NCI-H2227 treated with DMSO at 0.1 percent for 48 hours (cell line): ENCODE measurements around the gene CADPS2.

Experiments used
- DNase-seq: peaks from one replicate; lab custom pipeline; 2025; lab: John Stamatoyannopoulos, UW

Gene CADPS2

DNA sequence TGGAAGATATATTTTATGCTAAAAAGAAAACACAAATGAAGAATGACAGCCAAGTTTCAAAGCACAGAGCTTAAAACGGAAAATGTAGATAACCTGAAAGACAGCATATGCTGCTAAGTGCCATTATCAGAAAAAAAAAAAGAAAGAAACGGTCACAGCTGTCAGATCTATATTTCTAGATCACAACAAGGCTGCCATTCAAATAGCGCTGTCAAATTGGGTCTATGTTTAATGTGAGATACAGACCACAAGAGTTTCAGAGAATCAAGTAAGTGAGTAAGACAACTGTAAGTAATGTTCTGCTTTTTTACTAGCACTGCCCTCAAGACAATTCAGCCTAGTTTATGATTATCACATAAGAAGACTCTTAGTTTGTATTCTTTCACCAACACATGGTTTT is 117.4 kb downstream of the CADPS2 start:
- no peak for DNase-seq

DNA sequence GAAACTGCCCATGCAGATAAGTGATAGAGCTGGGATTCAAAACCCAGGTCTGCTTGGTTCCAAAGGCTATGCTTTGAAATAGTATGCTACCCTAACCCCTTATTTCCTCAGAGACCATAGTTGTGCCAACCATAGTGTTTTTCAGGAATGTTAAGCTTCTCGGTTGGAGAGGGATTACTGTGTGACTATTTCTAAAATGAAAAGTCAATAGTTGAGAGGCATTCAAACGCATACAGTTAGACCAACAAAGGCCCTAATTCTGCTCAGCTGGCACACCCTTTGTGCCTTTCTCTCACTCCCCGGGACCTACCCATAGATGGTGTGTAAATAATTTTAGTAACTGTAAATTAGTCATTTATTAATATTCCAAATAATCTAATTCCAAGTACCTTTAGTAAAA is 118.9 kb downstream of the CADPS2 start:
- DNase-seq, result no peak

DNA sequence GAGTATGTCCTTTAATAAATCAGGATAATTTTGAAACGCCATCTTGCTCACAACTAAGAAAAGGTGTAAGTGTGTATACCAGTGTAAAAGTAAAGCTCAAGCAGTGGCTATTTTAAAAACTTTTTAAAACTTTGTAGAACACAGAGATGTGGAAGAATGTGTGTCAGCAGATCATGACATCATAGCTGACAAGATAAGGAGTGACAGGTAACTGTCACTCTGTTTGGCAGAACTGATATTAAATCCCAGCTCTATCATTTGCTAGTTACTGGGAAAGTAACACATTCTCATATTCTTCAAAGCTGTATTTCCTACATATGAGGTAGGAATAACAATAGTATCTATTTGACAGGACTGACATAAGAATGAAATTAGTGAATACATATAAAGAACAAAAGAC is 119.7 kb downstream of the CADPS2 start:
- DNase-seq, result no peak

DNA sequence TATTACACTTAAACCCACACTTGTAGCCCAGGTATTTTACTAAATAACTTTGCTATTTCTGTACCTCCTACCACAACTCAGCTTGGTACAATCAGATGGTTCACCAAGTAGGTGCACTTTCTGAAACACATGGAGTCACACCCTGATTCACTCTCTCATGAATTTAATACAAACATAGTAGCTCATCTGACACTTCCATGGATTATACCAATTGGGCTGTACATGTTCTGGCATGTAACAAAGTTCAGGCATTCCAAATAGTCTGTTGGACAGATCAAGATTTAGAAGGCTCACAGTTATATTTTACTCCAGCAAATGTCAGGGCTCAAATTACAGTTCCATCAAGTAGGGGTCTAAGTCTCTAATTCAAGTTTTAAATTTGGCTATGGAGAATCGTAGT is 121.4 kb downstream of the CADPS2 start:
- no peak for DNase-seq

DNA sequence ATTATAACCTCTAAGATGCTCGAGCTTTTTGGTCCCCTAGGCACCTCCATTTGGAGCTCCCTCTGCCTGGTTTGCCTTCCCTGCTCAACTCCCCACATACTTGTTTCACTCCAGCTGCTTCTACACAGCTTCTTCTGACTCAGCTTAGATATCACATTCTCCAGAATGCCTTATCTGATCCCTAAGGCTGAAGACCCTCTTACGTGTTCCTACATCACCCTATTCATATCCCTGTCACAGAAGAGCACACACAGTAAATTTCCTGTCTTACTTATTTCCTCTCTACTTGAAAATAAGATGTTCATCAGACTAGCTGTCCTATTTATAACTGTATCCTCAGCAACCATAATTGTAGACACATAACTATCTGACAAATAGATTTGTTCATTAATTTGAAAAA is 122.2 kb downstream of the CADPS2 start:
- no peak for DNase-seq

DNA sequence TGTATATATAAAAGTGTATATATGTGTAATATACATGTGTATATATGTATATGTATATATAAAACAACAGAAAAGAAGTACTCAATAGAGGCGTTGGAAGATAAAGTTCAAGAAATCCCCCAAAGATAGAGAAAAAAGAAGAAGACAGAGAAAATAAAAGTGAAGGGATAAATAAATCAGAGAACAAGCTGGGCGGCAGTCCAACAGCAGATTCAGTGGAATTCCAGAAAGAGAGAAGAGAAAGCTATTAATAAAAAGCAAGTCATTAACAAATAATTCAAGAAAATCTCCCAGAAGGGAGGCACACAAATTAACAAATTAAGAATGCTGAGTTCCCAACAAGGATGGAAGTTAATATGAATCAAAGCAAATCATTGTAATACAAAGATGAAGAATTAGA is 124.2 kb downstream of the CADPS2 start:
- DNase-seq, result no peak

GRCh38 chr7:122758501-122758900 is 127.8 kb downstream of the CADPS2 start:
- DNase-seq, result no peak

GRCh38 chr7:122756860-122757259 is 129.4 kb downstream of the CADPS2 start:
- DNase-seq, result no peak

GRCh38 chr7:122755696-122756095 is 130.6 kb downstream of the CADPS2 start:
- DNase-seq, result no peak

- no peak for DNase-seq
Observed at GRCh38 chr7:122752583-122752982, 133.7 kb downstream of the CADPS2 start.

DNA sequence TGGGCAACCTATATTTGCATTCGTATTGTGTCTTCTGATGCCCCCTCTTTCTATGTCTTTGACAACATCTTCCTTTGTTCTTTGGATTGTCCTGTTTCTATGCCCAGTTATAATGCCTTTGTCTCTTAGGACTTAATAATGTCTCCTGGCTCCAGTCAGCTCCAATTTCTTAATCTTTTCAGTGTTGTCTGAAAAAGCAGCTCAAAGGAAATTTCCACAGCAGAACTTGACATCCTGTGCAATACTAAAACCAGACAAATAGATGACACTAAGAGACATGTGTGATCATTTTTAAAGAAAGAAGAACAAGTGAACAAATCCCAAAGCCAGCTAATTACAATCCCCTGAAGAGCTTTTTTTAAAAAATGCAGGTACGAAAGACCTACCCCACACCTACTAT is 135.9 kb downstream of the CADPS2 start:
- no peak for DNase-seq

DNA sequence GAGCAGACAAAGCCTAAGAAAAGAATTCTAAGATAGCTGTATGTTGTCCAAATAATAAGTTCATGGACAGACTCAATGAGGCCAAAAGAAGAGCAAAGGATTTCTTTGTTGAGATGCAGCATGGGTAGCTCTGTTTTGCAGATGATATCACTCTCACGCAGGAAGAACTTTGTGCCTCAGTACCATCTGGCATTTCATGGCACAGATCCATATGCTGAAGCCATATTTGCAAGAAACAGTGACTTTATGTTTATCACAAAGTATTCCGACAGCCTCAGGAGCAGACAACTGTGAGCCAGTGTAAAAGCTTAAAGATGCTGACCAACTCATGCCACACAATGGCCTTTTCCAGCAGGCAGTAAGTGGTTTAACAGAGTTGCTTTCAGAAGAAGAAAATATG is 138.1 kb downstream of the CADPS2 start:
- no peak for DNase-seq

GRCh38 chr7:122746948-122747347 is 139.3 kb downstream of the CADPS2 start:
- DNase-seq, result no peak

GRCh38 chr7:122743211-122743610 is 143.0 kb downstream of the CADPS2 start:
- no peak for DNase-seq

DNA sequence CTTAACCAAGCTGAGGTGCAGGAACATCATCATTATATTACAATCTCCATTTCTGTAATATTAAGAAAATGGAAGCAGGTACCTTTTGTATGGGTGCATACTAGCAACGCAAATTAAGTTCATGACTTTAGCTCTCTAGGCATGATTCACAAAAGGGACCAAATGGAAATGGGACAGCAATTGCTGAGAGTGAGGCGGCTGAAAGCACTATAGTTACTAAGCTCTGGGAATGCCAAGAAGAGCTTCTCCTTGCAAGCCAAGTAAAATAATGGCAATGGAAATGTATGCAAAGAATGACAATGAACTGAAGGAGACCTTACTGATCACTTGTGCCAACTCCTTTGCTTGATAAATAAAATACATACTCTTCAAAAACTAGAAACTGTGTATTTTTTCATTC is 147.3 kb downstream of the CADPS2 start:
- DNase-seq, result no peak

DNA sequence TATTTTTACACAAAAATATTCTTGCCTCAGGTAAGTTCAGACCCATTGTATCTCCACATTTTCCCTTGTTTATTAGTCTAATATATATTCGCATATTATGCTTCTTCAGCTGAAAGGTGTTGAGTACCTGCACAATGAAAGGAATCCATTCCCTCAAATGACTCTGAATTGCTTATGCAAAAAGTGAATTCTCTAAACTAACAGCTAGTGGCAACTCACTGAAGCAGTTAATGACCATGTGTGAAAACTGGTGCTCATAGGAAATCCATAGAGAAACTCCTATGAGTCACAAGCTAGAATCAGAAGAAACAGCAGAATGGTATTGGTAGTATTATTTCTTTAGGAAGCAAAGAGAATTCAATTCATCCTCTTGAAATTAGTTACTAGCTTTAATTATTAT is 150.1 kb downstream of the CADPS2 start:
- DNase-seq, result no peak

GRCh38 chr7:122727759-122728158 is 158.5 kb downstream of the CADPS2 start:
- DNase-seq, result no peak

DNA sequence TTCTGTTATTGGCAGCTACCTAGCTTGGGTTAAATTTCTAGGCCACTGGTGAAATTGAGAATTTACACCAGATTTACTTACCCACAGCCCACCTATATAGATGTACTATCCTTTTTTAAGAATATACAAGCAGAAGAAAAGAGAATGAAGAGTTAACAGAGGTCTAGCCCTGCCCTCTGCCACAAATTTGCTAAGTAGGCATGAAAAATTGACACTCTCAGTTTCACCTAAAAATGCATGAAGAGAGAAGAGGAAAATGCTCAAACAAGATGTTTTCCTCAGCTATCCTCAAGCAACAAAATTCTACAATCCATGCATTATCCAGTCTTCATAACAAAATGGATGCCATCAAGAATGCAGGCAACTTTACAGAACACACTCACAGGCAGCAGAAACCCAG is 158.9 kb downstream of the CADPS2 start:
- DNase-seq, result no peak

GRCh38 chr7:122726881-122727280 is 159.4 kb downstream of the CADPS2 start:
- no peak for DNase-seq

DNA sequence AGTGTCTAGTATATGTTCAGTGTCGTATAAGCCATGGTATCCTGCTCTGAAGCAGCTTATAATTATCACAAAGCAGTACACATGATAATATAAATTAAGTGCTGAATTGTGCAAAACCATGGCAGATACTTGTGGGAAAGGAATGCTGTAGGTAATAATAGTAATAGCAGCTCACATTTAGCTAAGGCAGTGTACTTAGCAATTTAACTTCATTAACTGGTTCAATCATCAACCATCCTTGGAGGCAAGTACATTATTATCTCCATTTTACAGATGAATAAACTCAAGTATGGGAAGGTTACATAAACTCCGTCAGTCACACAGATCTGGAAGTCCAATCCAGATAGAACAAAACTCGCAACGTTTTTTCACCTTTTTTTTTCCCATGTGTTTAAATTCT is 161.9 kb downstream of the CADPS2 start:
- DNase-seq, result no peak

DNA sequence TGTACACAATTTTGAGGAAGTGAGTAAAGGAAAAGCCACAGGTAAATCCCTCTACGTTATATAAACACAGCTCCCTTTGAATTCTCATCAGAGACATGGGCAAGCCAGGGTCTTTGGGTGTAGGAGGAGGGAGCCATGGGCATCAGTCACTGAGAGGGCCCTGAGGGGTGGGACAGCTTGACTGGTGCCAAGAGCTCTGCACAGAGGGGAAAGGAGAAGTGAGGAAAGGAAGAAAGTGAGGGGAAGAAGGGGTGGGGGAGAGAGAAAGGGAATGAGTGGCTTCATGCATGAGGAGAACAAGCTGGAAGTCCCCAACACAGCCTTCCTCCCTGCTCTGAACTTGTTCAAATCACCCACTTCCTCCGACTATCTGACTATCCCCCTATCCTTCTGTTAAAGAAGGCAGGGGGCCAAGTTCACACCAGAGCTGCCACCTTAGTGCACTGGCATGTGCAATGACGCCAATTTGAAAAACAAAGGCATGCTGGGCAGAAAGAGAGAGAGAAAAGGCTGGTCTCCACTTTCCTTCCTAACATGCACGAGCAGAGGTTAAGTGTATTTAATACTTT is 167.2 kb downstream of the CADPS2 start:
- DNase-seq, result no peak

- DNase-seq, result no peak
Observed at GRCh38 chr7:122717356-122718089, 168.7 kb downstream of the CADPS2 start.

DNA sequence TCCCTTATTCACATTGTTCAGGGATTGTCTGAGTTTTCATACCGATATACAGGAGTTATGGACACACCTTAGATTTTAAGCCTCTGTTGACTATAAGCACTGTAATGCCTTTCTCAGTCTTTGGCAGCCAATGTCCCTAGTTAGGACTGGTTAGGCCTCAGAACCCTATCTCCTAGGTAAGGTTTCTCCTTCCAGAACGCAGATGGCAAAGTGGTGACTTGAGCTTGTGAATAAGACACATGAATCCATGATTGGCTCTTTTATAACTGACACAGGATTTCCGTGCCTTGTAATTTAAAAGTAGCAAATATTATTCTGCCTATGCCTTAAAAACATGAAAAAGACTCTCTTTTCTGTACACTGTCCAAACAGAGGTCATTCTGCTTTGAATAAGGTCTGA is 171.1 kb downstream of the CADPS2 start:
- no peak for DNase-seq

GRCh38 chr7:122710916-122711315 is 175.3 kb downstream of the CADPS2 start:
- no peak for DNase-seq
